ENCODE data around the gene HM13. TPM values are rescaled to one million over a fixed set of nuclear protein-coding genes. Genes with fewer than 3 reads are reported as not detected.

HM13 gene
- total and polyA plus RNA-seq, 2 donors (not counting 3 experiments of a cell fraction or from before 2014, with no cell fraction given) = 211 to 218 TPM

DNA sequence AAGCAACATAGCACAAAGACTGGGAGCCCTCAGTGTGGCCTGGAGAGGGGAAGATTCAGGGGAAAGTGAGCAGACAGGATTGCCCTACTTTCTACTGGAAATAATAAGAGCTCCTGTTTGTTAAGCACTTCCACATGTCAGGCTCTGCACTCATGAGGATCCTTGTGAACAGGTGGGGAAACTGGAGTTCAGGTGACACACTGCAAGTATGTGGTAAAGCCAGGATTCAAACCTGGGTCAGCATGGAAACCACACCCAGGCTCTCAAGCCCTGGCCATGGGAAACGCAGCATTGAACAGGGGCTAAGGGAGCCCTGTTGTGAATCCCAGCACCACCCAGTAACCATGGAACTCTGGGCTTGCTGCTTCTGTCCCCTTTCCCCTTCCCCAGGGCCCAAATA, 48.0 kb downstream of the HM13 start:
- H3K9me3 ChIP-seq (replicated peaks; ENCODE audit: control insufficient read depth, insufficient read depth, low read length) = no peaks in the 10 kb centered on the region
- DNase-seq (ENCODE audit: low read depth, low spot score) (no peak), FAIRE-seq (no peak)
- H4K20me1 ChIP-seq (replicated peaks; ENCODE audit: control insufficient read depth, extremely low read depth, insufficient read depth, low read length) = no peaks in the 10 kb centered on the region
- TF ChIP-seq FOS (IDR thresholded peaks at IDR 0.05; ENCODE audit: borderline replicate concordance, insufficient read depth, low read length) = no peak
- TF ChIP-seq POLR2AphosphoS5 (IDR thresholded peaks at IDR 0.05; ENCODE audit: insufficient read depth, low read depth, low read length) = no peak
- TF ChIP-seq MYC (IDR thresholded peaks at IDR 0.05; ENCODE audit: low read depth, low read length) = no peak
- no peak for TF ChIP-seq JUN (IDR thresholded peaks at IDR 0.05; ENCODE audit: borderline replicate concordance, insufficient read depth, insufficient read length, low read depth)
- TF ChIP-seq, protein P1, sequence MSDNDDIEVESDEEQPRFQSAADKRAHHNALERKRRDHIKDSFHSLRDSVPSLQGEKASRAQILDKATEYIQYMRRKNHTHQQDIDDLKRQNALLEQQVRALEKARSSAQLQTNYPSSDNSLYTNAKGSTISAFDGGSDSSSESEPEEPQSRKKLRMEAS (IDR thresholded peaks at IDR 0.05; ENCODE audit: insufficient read depth, insufficient read length) = no peak
- TF ChIP-seq POLR2A (IDR thresholded peaks at IDR 0.05; ENCODE audit: low read depth, low read length) = no peak
- no peak for TF ChIP-seq GATA2 (IDR thresholded peaks at IDR 0.05; ENCODE audit: insufficient read depth, insufficient read length, low read depth, low read length)
- no peaks in the 10 kb centered on the region for H3K27me3 ChIP-seq (ENCODE audit: control insufficient read depth in 2 of 2, insufficient read depth in 2 of 2, low read length in 2 of 2)
- POLR2A ChIA-PET = interaction anchor here (1.0 to 1.8 kb wide), 4 partner anchors 11 to 50 kb away, joined by 4 to 14 read pairs (median 6); partner anchors contain the start of gene ID1
- BruUV-seq (replicated peaks) = no TSS peak
- dilution Hi-C loops (cut with MboI; ENCODE audit: extremely low pct_ligation_motif_present, low sequenced_read_pairs) (no loop called here), intact Hi-C loops (cut with micrococcal nuclease) (no loop called here)
- no peak overlapping the region for H3K4me2 ChIP-seq (ENCODE audit: insufficient read depth, low read length)
- H3K9me1 ChIP-seq (replicated peaks; ENCODE audit: control insufficient read depth, extremely low read depth, insufficient read depth, low read length) = no peaks in the 10 kb centered on the region
- H3K79me2 ChIP-seq (ENCODE audit: control insufficient read depth, insufficient read depth, low read length) = no peaks in the 10 kb centered on the region
- no peak overlapping the region for H3K9ac ChIP-seq (replicated peaks; ENCODE audit: extremely low read depth, insufficient read depth, low read length)
- CTCF ChIA-PET = interaction anchor here (0.6 to 30.9 kb wide), 28 partner anchors 8 to 161 kb away, joined by 3 to 1817 read pairs (median 5); partner anchors contain the start of genes BCL2L1 and ID1
- peaks cover 38% of the 10 kb centered on the region for H3K4me1 ChIP-seq (ENCODE audit: control insufficient read depth, extremely low read depth, insufficient read depth, low read length)
- H2AFZ ChIP-seq (ENCODE audit: low read depth, low read length) = no peak overlapping the region
- peak overlapping the region; percentile 100 for H3K27ac ChIP-seq (ENCODE audit: insufficient read depth, low read depth, low read length)
- peaks cover 11 to 19% of the 10 kb centered on the region in 2 experiments for H3K36me3 ChIP-seq (ENCODE audit: control insufficient read depth in 2 of 2, extremely low read depth in 1 of 2, insufficient read depth in 2 of 2, low read length in 2 of 2)
- no peak overlapping the region for H3K4me3 ChIP-seq (replicated peaks in 1 of 3; ENCODE audit: insufficient read depth in 1 of 3, low read depth in 1 of 3, low read length in 3 of 3)

DNA sequence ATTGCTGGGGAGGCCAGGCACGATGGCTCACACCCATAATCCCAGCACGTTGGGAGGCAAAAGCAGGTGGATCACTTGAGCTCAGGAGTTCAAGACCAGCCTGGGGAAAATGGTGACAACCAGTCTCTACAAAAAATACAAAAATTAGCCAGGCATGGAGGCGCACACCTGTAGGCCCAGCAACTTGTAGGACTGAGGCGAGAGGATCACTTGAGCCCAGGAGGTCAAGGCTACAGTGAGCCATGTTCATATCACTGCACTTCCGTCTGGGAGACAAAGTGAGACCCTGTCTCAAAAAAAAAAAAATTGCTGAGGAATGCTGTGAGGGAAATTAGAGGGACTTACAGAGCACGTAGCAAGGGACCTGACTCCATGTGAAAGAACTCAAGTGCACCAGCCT, 50.0 kb downstream of the HM13 start:
- intact Hi-C loops (cut with micrococcal nuclease) = no loop called here
- H3K27ac ChIP-seq (ENCODE audit: insufficient read depth, low read depth, low read length) = no peak overlapping the region
- H3K36me3 ChIP-seq (ENCODE audit: control insufficient read depth in 2 of 2, extremely low read depth in 1 of 2, insufficient read depth in 2 of 2, low read length in 2 of 2) = peaks cover 11 to 17% of the 10 kb centered on the region in 2 experiments
- peaks cover 55% of the 10 kb centered on the region for H3K4me1 ChIP-seq (ENCODE audit: control insufficient read depth, extremely low read depth, insufficient read depth, low read length)
- H3K4me2 ChIP-seq (ENCODE audit: insufficient read depth, low read length) = no peak overlapping the region
- no peaks in the 10 kb centered on the region for H4K20me1 ChIP-seq (replicated peaks; ENCODE audit: control insufficient read depth, extremely low read depth, insufficient read depth, low read length)
- TF ChIP-seq JUN (IDR thresholded peaks at IDR 0.05; ENCODE audit: borderline replicate concordance, insufficient read depth, insufficient read length, low read depth) (no peak), POLR2AphosphoS5 (IDR thresholded peaks at IDR 0.05; ENCODE audit: insufficient read depth, low read depth, low read length) (no peak), POLR2A (IDR thresholded peaks at IDR 0.05; ENCODE audit: low read depth, low read length) (no peak), CTCF (IDR thresholded peaks at IDR 0.05; ENCODE audit: extremely low read depth in 1 of 2, insufficient read depth in 1 of 2, low read depth in 1 of 2, low read length in 2 of 2) (no peak)
- H3K27me3 ChIP-seq (ENCODE audit: control insufficient read depth in 2 of 2, insufficient read depth in 2 of 2, low read length in 2 of 2) = no peaks in the 10 kb centered on the region
- H3K9me3 ChIP-seq (replicated peaks; ENCODE audit: control insufficient read depth, insufficient read depth, low read length) = no peaks in the 10 kb centered on the region
- H3K79me2 ChIP-seq (ENCODE audit: control insufficient read depth, insufficient read depth, low read length) = no peaks in the 10 kb centered on the region
- dilution Hi-C loops (cut with MboI; ENCODE audit: extremely low pct_ligation_motif_present, low sequenced_read_pairs) = no loop called here
- no peaks in the 10 kb centered on the region for H3K9me1 ChIP-seq (replicated peaks; ENCODE audit: control insufficient read depth, extremely low read depth, insufficient read depth, low read length)
- H3K4me3 ChIP-seq (replicated peaks in 1 of 3; ENCODE audit: insufficient read depth in 1 of 3, low read depth in 1 of 3, low read length in 3 of 3) = no peak overlapping the region
- no peak overlapping the region for H3K9ac ChIP-seq (replicated peaks; ENCODE audit: extremely low read depth, insufficient read depth, low read length)
- no TSS peak for BruUV-seq (replicated peaks)
- no peak for FAIRE-seq
- no peak for DNase-seq (ENCODE audit: low read depth, low spot score)
- POLR2A ChIA-PET = no interaction called here
- no peak overlapping the region for H2AFZ ChIP-seq (ENCODE audit: low read depth, low read length)
- CTCF ChIA-PET = interaction anchor here (2.3 to 30.9 kb wide), 3 partner anchors 9 to 70 kb away, joined by 23 to 1817 read pairs (median 55); partner anchors contain the start of gene ID1

Measured in endothelial cell of umbilical vein (primary cell).